Measurements from ENCODE around the gene ZMYM2.

ZMYM2 gene

GRCh38 chr13:20114066-20114610 is 155.6 kb downstream of the ZMYM2 start:
- no peak for DNase-seq

DNA sequence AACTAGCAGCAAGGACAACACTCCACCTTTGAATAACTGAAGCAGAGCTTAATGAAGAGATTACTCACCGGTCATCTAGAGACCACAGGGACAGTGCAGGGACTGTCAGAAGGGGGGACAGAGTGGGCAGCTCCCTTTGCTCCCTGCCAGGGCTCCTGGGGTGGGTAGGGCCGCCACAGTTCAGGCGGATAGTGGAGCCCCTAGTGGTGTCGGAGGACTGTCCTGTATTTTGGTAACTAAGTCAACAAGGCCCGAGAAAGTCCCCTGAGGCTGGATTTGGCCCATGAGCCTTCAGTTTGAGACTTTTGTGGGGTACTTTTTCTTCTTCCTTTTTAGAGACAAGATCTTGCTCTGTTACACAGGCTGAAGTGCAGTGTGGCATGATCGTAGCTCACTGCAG is 157.7 kb downstream of the ZMYM2 start:
- no peak for DNase-seq

- DNase-seq: peak; percentile 88
These were observed 160.0 kb downstream of the ZMYM2 start for GRCh38 chr13:20118268-20119140.

DNA sequence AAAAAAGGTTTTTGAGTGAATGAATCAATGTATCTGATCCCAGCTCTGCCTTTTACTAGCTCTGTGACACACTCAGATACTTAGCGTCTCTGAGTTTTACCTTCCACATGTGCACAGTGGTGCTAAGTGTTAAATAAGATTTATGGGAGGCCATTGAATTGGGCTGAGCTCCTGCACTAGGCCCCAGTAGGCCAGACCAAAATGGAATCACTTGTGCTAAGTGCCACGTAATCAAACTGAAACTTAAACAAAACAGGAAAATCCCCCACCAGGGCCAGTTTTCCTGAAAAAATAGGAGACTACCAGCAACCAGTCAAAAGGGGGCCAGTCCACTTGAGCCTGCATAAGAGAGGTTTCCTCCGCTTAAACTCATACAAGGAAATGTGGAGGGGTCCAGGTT is 161.4 kb downstream of the ZMYM2 start:
- no peak for DNase-seq

DNA sequence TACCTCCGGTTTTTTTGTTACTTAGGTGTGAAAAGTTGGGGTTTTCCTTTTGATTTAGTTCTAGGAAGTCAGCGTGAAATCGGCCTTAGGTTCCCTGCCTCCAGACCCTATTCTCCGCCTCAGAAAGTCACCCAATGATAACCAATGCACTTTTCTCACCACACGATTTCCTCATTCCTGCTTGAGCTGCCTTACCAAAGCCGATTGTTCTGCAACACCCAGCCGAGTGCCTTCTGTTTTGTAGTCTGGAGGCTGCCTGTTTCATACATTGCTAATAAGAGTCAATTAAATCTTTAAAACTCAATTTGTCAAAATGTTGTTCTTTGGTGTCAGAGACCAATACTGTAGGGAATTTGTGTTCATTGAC is 162.6 kb downstream of the ZMYM2 start:
- no peak for DNase-seq

DNA sequence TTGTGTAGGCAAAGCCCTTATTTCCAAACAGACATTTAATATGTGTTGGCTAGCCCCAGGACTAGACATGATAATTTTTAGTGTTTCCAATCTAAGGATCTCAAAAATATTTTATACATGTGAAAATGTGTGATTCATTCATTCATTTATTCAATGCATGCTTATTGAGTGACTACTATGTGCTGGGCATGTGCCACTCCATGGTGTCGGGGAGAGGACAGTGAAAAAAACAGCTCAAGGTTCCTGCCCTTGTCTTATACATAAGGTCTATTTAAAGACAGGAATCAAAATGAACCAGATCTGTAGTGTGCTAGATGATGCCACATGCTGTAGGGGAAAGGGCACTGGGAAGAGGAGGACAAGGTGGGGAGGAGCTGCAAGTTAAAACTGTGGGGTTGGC is 165.8 kb downstream of the ZMYM2 start:
- no peak for DNase-seq

DNA sequence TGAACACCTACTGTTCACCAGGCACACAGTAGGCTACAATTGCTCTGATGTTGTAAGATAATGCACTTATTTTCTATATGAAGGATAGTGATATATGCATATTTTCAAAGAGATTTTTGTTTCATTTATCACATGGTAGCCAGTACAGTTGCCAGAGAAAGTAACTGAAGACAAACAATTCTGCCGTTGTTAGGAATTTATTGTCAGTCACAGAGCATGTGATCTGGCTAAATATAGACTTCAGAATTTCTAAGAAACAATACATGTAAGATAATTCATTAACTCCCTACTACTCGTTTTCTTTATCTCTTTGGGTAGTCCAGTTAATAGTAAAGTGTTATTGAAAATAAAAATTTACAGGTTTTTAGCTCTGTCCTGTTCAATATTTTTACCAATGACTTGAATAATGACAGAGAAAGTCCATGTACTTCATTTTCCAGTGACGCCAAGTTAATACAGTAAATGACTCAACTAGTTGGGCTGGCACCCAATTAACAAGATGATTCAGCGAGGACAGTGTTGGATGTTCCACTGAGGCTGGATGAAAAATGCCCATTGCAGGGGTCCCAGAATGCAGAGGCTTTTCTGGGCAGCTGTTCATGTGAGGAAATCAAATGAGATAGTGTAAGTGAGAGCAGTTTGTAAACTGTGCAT is 166.7 kb downstream of the ZMYM2 start:
- DNase-seq: no peak

DNA sequence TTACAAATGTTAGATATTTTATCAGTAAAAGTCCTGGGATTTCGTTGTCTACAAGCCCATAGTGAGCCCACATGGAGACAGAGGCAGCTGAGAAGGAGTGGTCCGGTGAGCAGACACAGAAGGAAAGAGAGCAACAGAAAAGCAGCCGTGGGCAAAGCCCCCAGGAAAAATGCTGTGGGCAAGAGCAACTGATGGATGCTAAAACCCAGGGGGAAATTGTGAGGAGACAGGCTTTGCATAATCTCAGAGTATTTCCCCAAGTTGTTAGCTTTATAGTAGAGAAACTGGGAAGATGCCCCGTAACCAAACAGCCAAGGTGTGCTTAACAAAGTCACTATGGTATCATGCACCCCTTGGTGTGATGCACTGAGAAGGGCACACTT is 167.2 kb downstream of the ZMYM2 start:
- DNase-seq: no peak

GRCh38 chr13:20126541-20127261 is 168.2 kb downstream of the ZMYM2 start:
- DNase-seq: no peak

DNA sequence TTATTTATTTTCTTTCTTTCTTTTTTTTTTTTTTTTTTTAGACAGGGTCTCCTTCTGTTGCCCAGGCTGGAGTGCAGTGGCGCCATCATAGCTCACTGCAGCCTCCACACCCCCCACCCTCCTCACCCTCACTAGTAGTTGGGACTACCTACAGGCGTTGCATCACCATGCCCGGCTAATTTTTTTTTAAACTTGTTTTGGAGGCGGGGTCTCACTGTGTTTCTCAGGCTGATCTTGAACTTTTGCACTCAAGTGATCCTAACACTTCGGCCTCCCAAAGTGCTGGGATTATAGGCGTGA is 168.7 kb downstream of the ZMYM2 start:
- DNase-seq: no peak

GRCh38 chr13:20127562-20128458 is 169.3 kb downstream of the ZMYM2 start:
- peak; percentile 84 for DNase-seq

GRCh38 chr13:20128459-20128931 is 170.0 kb downstream of the ZMYM2 start:
- DNase-seq: no peak

GRCh38 chr13:20129076-20129475 is 170.5 kb downstream of the ZMYM2 start:
- no peak for DNase-seq

DNA sequence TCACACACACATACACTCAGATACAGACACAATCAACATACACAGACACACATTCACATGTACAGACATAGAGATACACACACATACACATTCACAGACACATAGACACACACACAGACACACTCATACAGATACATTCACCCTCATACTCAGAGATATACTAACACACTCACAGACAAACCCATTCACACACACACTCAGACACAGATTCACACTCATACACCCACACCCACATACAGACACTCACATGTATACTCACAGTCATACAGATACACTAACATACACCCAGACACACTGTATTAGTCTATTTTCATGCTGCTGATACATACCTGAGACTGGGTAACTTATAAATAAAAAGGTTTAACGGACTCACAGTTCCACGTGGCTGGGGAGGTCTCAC is 171.5 kb downstream of the ZMYM2 start:
- DNase-seq: no peak

GRCh38 chr13:20130652-20131051 is 172.1 kb downstream of the ZMYM2 start:
- no peak for DNase-seq

- no peak for DNase-seq
These were observed 172.7 kb downstream of the ZMYM2 start for GRCh38 chr13:20131057-20131832.

GRCh38 chr13:20132052-20132634 is 173.6 kb downstream of the ZMYM2 start:
- DNase-seq: no peak

DNA sequence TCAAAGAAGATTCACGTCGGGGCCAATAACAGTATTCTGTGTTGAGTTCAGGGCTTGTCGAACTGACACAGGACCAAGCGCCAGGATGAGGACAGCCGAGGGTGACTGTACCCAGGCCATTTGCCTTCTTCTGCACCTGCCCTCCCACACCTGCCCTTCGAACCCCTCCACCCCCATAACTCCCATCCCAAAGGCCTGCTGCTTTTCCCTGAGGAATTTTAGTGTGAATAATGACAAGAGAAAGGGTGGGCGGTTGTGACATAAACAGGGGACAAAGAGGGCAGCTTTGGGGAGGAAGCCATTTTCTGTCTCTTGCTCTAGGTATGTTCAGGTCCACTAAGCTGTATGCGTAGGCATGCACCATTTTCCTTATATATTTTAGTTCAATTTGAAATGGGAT is 176.2 kb downstream of the ZMYM2 start:
- DNase-seq: no peak

- DNase-seq: no peak
These were observed 178.5 kb downstream of the ZMYM2 start for GRCh38 chr13:20136781-20137703.

GRCh38 chr13:20137875-20138274 is 179.3 kb downstream of the ZMYM2 start:
- no peak for DNase-seq

All from right forelimb (tissue), 1 donor.